ENCODE data around the gene STMN1. TPM values are rescaled to one million over a fixed set of nuclear protein-coding genes. Genes with fewer than 3 reads are reported as not detected.

Gene STMN1
- polyA plus RNA-seq, 1 donor from 2014 or later = 1,950 TPM

- Histone ChIP-seq H3K79me2 (replicated peaks; ENCODE audit: insufficient read depth, low read length) (peaks cover 47% of the 10 kb centered on the region), H3K4me2 (ENCODE audit: low read length) (no peak overlapping the region), H3K36me3 (ENCODE audit: insufficient read depth, low read length) (peaks cover 25% of the 10 kb centered on the region), H4K20me1 (ENCODE audit: insufficient read depth) (peaks cover 40% of the 10 kb centered on the region), H2AFZ (ENCODE audit: low read depth, low read length) (no peak overlapping the region), H3K9me2 (ENCODE audit: insufficient read depth, low read length) (no peaks in the 10 kb centered on the region), H3K9me3 (ENCODE audit: low read length) (no peaks in the 10 kb centered on the region), H3F3A (ENCODE audit: insufficient read depth, low read length, poor library complexity, severe bottlenecking) (peaks cover 6% of the 10 kb centered on the region), H3K9ac (ENCODE audit: low read length) (peak overlapping the region; percentile 42), H3K27me3 (ENCODE audit: insufficient read depth, low read depth, low read length) (no peaks in the 10 kb centered on the region), H3K27ac (ENCODE audit: low read length) (peak overlapping the region; percentile 52), H3K4me3 (ENCODE audit: low read length) (peak overlapping the region; percentile 43)
- TF ChIP-seq EP300 (conservative IDR thresholded peaks at IDR 0.05; ENCODE audit: poor library complexity, severe bottlenecking) (no peak), SMC3 (conservative IDR thresholded peaks at IDR 0.05; ENCODE audit: poor library complexity) (no peak), REST (IDR thresholded peaks at IDR 0.05; ENCODE audit: borderline replicate concordance) (no peak), TAF1 (IDR thresholded peaks at IDR 0.05; ENCODE audit: low read depth) (no peak), POLR2AphosphoS5 (IDR thresholded peaks at IDR 0.05) (no peak), CTCF (IDR thresholded peaks at IDR 0.05; ENCODE audit: poor library complexity, severe bottlenecking) (no peak), MXI1 (conservative IDR thresholded peaks at IDR 0.05; ENCODE audit: poor library complexity, severe bottlenecking) (no peak), EZH2 (IDR thresholded peaks at IDR 0.05; ENCODE audit: borderline replicate concordance, insufficient read depth, low read length, poor library complexity, severe bottlenecking) (no peak), RAD21 (conservative IDR thresholded peaks at IDR 0.05) (no peak)
These were observed 10.0 kb downstream of the STMN1 start for GRCh38 chr1:25896266-25896665.

GRCh38 chr1:25895365-25895990 lies 10.7 kb downstream of the STMN1 start:
- Histone ChIP-seq H3K9ac (ENCODE audit: low read length) (peak overlapping the region; percentile 42), H4K20me1 (ENCODE audit: insufficient read depth) (peaks cover 37% of the 10 kb centered on the region), H3K4me3 (ENCODE audit: low read length) (peak overlapping the region; percentile 43), H3K9me2 (ENCODE audit: insufficient read depth, low read length) (no peaks in the 10 kb centered on the region), H3K9me3 (ENCODE audit: low read length) (no peaks in the 10 kb centered on the region), H3K4me2 (ENCODE audit: low read length) (peak overlapping the region; percentile 3), H2AFZ (ENCODE audit: low read depth, low read length) (no peak overlapping the region), H3K27ac (ENCODE audit: low read length) (peak overlapping the region; percentile 52), H3K79me2 (replicated peaks; ENCODE audit: insufficient read depth, low read length) (peaks cover 39% of the 10 kb centered on the region), H3K27me3 (ENCODE audit: insufficient read depth, low read depth, low read length) (no peaks in the 10 kb centered on the region), H3K36me3 (ENCODE audit: insufficient read depth, low read length) (peaks cover 25% of the 10 kb centered on the region), H3F3A (ENCODE audit: insufficient read depth, low read length, poor library complexity, severe bottlenecking) (peaks cover 6% of the 10 kb centered on the region)
- TF ChIP-seq EZH2 (IDR thresholded peaks at IDR 0.05; ENCODE audit: borderline replicate concordance, insufficient read depth, low read length, poor library complexity, severe bottlenecking) = no peak
- peak; percentile 40 for TF ChIP-seq POLR2AphosphoS5 (IDR thresholded peaks at IDR 0.05)
- peak; percentile 99 for TF ChIP-seq CTCF (IDR thresholded peaks at IDR 0.05; ENCODE audit: poor library complexity, severe bottlenecking)
- TF ChIP-seq EP300 (conservative IDR thresholded peaks at IDR 0.05; ENCODE audit: poor library complexity, severe bottlenecking) = peak; percentile 42
- peak; percentile 98 for TF ChIP-seq RAD21 (conservative IDR thresholded peaks at IDR 0.05)
- no peak for TF ChIP-seq TAF1 (IDR thresholded peaks at IDR 0.05; ENCODE audit: low read depth)
- TF ChIP-seq REST (IDR thresholded peaks at IDR 0.05; ENCODE audit: borderline replicate concordance) = no peak
- peak; percentile 96 for TF ChIP-seq SMC3 (conservative IDR thresholded peaks at IDR 0.05; ENCODE audit: poor library complexity)
- TF ChIP-seq MXI1 (conservative IDR thresholded peaks at IDR 0.05; ENCODE audit: poor library complexity, severe bottlenecking) = peak; percentile 52
